ENCODE results near the gene KRT9. TPM values are rescaled to one million over a fixed set of nuclear protein-coding genes. Genes with fewer than 3 reads are reported as not detected.
"Not testable (repeated sequence)": the region's sequence is repeated elsewhere in the genome, so short reads cannot be mapped to it uniquely, and the experiment has no call there.

The KRT9 gene
- total and polyA plus RNA-seq, 8 donors, result not detected

DNA sequence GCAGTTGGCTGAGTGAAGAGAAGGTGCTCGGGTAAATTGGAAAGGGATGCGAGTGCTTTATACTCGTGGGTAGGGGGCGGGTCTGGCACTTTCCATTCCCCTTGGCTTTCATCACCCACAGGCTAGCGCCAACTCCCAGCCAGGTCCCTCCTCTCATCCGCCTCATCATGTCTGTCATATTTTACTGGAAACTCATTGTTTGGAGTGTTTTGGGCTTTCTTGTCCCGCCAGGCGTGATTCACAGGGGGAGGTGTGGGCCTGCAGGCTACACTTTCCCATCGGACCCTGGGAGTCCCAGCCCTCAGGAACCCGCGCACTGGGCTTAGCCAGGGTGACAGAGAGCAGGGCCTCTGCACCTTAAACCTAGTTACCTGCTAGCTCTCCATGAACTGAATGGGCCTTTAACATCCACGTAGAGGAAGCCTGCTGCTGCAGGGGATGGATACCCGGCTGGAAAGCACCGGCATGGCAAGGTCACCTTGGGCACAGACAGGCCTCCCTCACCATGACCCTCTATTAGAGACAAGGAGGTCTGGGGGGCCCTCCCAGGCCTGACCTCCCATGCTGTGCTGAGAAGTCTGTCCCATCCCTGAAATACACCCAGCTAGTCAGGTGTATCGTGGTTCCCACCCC is 15.1 kb upstream of the KRT9 start, which contains the start of gene KRT14:
KRT14 (minus strand) TSS at position 33 of the 633 bp plus-strand sequence. CDS start 61 bp downstream, outside the sequence.
- ATAC-seq (no peak), DNase-seq (no peak)
- peaks cover 0 to 8% of the 10 kb centered on the region in 2 donors for H3K27me3 ChIP-seq
- no peak within 1 kb of the TSS for H3K27ac ChIP-seq
- H3K36me3 ChIP-seq, result no peaks in the 10 kb centered on the region
- no peaks in the 10 kb centered on the region for H3K4me1 ChIP-seq
- intact Hi-C loops (cut with DNase I), result no loop called here
- TF ChIP-seq, protein P1, sequence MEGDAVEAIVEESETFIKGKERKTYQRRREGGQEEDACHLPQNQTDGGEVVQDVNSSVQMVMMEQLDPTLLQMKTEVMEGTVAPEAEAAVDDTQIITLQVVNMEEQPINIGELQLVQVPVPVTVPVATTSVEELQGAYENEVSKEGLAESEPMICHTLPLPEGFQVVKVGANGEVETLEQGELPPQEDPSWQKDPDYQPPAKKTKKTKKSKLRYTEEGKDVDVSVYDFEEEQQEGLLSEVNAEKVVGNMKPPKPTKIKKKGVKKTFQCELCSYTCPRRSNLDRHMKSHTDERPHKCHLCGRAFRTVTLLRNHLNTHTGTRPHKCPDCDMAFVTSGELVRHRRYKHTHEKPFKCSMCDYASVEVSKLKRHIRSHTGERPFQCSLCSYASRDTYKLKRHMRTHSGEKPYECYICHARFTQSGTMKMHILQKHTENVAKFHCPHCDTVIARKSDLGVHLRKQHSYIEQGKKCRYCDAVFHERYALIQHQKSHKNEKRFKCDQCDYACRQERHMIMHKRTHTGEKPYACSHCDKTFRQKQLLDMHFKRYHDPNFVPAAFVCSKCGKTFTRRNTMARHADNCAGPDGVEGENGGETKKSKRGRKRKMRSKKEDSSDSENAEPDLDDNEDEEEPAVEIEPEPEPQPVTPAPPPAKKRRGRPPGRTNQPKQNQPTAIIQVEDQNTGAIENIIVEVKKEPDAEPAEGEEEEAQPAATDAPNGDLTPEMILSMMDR (IDR thresholded peaks at IDR 0.05), result no peak
- H3K4me3 ChIP-seq, result no peak within 1 kb of the TSS
- no peaks in the 10 kb centered on the region for H3K9me3 ChIP-seq

DNA sequence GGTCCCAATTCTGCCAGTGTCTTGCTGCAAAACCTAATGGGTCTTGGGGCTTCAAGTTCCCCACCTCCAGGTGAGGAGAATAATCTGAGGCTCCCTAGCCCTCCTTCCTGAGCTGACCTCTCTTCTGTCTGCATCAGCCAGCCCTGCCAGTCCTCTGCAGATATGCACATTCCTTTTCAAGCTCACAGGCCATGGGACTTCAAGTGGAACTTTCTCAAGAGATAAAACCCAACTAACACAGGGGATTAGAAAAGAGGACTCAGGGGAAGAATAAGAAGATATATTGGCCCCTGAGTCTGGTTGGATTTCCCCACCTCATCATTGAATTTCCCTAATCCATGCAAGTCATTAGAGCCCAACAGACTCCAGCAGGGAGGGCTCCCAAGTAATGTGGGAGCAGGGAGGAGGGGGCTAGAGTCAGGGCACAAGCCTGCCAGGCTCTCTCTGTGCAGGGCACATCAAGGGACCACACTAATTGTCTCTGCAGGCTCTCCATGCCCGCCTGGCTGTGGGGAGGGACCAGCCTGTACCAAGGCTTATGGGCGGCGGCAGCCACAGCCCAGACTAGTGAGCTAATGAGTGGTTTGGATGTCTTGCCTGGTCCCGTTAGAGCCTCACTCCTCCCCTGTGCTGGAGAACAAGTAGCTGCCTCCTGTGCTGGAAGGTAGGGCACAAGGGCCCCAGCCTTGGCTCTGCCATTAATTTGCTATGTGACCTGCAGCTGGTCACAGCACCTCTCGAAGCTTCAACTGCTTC is 13.6 kb upstream of the KRT9 start:
- no peak for DNase-seq
- intact Hi-C loops (cut with DNase I), result no loop called here
- H3K36me3 ChIP-seq, result no peaks in the 10 kb centered on the region

DNA sequence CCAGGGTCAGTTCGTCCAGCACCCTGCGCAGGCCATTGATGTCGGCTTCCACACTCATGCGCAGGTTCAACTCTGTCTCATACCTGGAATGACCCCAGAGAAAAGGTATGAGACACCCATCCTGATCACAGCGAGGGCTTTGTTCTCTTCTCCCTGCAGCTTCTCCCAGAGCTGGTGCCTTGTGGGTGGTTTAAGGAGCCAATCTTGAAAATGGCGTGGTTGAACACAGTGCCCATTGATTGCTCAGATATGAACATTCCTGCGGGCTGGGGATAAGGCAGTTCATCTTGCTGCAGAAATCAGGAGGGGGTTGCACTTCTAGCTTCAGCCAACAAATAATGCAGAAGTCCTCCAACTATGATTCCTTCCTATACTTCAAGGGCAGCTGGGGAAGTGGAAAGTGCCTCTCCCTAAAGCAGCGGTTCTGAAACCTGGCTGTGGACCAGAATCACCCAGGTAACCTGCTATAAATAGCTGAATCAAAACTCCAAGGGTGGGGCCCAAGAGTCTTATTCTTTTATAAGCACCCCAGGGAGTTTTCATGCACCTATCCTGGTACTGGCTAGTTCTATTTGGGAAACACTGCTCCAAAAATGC is 12.6 kb upstream of the KRT9 start:
- ATAC-seq (peak; percentile 72), DNase-seq (peak in 1 of 4 donors; percentile 36)
- H3K27me3 ChIP-seq; H3K4me1 ChIP-seq; H3K9me3 ChIP-seq; H3K36me3 ChIP-seq; H3K4me3 ChIP-seq; intact Hi-C loops (cut with DNase I); H3K27ac ChIP-seq: not testable (repeated sequence)

More for the DNA sequence above, 13.6 kb upstream of the KRT9 start:
- H3K9me3 ChIP-seq, result no peaks in the 10 kb centered on the region
- H3K27ac ChIP-seq, result no peak overlapping the region
- no peaks in the 10 kb centered on the region for H3K4me1 ChIP-seq
- TF ChIP-seq, protein P1 (IDR thresholded peaks at IDR 0.05), result no peak
- no peak for ATAC-seq
- peaks cover 0 to 8% of the 10 kb centered on the region in 2 donors for H3K27me3 ChIP-seq
- H3K4me3 ChIP-seq, result no peak overlapping the region

DNA sequence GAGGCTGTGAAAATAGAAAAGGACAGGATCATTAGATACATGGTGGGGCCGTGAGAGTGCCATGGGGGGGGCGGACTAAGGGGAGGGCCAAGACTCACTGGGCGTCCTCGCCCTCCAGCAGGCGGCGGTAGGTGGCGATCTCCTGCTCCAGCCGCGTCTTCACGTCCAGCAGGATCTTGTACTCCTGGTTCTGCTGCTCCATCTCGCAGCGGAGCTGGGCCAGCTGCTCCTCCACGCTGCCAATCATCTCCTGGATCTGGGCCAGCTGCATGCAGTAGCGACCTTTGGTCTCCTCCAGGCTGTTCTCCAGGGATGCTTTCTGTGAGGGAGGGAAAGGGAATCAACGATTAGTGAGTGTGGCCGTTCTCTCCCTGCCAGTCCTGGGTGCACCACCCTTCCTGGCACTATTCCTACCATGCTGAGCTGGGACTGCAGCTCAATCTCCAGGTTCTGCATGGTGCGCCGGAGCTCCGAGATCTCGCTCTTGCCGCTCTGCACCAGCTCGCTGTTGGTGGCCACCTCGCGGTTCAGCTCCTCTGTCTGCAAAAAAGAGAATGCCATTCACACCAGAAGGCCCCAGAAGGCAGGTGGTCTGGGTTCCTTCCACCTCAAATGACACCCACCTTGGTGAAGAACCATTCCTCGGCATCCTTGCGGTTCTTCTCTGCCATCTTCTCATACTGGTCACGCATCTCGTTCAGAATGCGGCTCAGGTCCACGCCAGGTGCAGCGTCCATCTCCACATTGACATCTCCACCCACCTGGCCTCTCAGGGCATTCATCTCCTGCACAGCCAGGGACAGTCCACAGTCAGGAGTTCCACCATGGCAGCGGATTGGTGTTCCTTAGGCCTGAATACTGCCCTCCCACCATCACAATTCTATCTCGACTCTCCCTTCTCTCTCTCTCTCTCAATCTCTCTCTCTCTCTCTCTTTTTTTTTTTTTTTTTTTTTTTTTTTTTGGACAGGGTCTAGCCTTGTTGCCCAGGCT is 11.6 kb upstream of the KRT9 start:
- no peaks in the 10 kb centered on the region for H3K9me3 ChIP-seq

DNA sequence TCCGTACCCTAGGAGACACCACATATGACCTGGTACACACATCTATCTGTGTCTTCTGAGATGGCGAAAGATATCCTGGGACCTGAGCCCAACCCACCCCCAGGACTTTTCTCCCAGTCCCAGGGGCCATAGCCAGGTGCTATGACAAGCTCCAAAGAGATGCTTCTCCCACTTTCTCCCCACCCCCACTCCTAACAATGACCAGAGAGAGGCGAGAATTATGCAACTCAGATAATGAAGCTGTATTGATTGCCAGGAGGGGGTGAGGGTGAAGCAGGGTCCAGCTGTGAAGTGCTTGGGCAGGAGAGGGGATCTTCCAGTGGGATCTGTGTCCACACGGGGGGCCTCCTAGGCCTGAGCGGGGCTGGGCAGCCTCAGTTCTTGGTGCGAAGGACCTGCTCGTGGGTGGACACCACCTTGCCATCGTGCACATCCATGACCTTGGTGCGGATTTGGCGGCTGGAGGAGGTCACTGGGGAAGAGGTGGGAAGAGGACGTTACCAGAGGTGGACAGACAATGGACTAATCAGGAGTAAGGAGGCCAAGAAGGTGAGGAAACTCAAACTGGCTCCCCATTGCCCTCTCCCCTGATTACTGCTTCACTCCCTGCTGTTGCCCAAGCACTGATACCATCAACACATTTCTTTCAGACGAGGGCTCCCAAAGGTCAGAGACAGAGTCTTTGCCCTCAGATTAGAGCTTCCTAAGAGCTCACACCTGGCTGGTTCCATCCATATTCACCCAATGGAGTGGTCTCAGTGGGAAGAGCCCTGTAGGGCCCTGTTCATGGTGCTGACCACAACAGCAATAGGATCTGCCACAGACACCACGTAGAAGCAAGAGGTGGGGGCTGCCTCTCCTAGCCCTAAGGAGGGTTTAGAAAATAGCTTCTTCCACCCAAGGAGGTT is 10.5 kb upstream of the KRT9 start:
- H3K27me3 ChIP-seq; DNase-seq; H3K9me3 ChIP-seq; H3K4me3 ChIP-seq; H3K4me1 ChIP-seq; H3K27ac ChIP-seq; ATAC-seq; intact Hi-C loops (cut with DNase I); H3K36me3 ChIP-seq: not testable (repeated sequence)

More for the DNA sequence above, 11.6 kb upstream of the KRT9 start:
- DNase-seq (no peak), ATAC-seq (no peak)
- no peak overlapping the region for H3K27ac ChIP-seq
- H3K4me3 ChIP-seq, result no peak overlapping the region
- peaks cover 0 to 3% of the 10 kb centered on the region in 2 donors for H3K4me1 ChIP-seq
- H3K27me3 ChIP-seq, result peaks cover 0 to 8% of the 10 kb centered on the region in 2 donors
- H3K36me3 ChIP-seq, result no peaks in the 10 kb centered on the region
- TF ChIP-seq, protein P1 (IDR thresholded peaks at IDR 0.05), result no peak
- intact Hi-C loops (cut with DNase I), result no loop called here

All from left lung (tissue), 10 donors.